Keratinocyte (primary cell): ENCODE results near the gene ZNF695.

Source experiments
- EZH2 ChIP-seq: IDR thresholded peaks from one replicate; pipeline ENCODE4 v1.6.1; 2012; ENCODE audit warnings: inconsistent platforms, mild to moderate bottlenecking, low read length, moderate library complexity
- TF ChIP-seq, protein P1 (sequence below), 3 experiments: IDR thresholded peaks in 1 of 3; conservative IDR thresholded peaks in 1 of 3; optimal IDR thresholded peaks in 1 of 3; 2 replicates in 2 of 3; 3 replicates in 1 of 3; pipeline versions ENCODE3 to v1.5.1; 2011; ENCODE audit warnings: low read length in 3 of 3, mild to moderate bottlenecking in 3 of 3, moderate library complexity in 2 of 3, control low read depth in 1 of 3, inconsistent platforms in 1 of 3; ENCODE audit not compliant: insufficient read depth in 2 of 3; ENCODE audit errors: extremely low read depth in 1 of 3

DNA sequence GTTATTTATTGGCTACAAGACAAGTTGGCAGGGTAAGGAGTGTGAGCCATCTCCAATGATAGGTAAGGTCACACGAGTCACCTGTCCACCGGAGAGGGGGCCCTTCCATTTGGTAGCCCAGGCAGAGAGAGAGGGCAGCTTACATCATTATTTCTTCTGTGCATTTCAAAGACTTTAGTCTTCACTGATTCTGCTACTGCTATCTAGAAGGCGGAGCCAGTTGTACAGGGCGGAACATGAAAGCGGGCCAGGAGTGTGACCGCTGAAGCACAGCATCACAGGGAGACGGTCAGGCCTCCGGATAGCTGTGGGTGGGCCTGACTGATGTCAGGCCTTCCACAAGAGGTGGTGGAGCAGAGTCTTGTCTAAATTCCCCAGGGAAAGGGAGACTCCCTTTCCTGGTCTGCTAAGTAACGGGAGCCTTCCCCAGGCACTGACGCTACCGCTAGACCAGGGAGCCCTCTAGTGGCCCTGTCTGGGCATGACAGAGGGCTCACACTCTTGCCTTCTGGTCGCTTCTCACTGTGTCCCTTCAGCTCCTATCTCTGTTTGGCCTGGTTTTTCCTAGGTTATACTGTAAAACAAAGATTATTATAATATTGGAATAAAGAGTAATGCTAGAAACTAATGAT, 36.7 kb downstream of the ZNF695 start:
- TF ChIP-seq, protein P1, sequence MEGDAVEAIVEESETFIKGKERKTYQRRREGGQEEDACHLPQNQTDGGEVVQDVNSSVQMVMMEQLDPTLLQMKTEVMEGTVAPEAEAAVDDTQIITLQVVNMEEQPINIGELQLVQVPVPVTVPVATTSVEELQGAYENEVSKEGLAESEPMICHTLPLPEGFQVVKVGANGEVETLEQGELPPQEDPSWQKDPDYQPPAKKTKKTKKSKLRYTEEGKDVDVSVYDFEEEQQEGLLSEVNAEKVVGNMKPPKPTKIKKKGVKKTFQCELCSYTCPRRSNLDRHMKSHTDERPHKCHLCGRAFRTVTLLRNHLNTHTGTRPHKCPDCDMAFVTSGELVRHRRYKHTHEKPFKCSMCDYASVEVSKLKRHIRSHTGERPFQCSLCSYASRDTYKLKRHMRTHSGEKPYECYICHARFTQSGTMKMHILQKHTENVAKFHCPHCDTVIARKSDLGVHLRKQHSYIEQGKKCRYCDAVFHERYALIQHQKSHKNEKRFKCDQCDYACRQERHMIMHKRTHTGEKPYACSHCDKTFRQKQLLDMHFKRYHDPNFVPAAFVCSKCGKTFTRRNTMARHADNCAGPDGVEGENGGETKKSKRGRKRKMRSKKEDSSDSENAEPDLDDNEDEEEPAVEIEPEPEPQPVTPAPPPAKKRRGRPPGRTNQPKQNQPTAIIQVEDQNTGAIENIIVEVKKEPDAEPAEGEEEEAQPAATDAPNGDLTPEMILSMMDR (optimal IDR thresholded peaks at IDR 0.05 in 1 of 3, IDR thresholded peaks at IDR 0.05 in 1 of 3, conservative IDR thresholded peaks at IDR 0.05 in 1 of 3; ENCODE audit: extremely low read depth in 1 of 3, insufficient read depth in 2 of 3, low read length in 3 of 3), result peak; percentile 29 to 54 (median 30)
- TF ChIP-seq EZH2, result no peak
